Tongue (tissue), 2 donors: ENCODE results near the gene SIX4. TPM values are rescaled to one million over a fixed set of nuclear protein-coding genes. Genes with fewer than 3 reads are reported as not detected.

ENCODE experiments used
- DNase-seq: peaks from one replicate; pipeline ENCODE4 v3.0.0-alpha.2; 2015
- total RNA-seq: library from RNA; depleted of rRNA; stranded (reverse); fragments of >200 nt; gene quantifications from one replicate; pipeline ENCODE4 v1.2.3, GENCODE V29; 2014

The SIX4 gene
- total RNA-seq, 1 donor from 2014 or later, result 30.6 TPM

GRCh38 chr14:60722107-60722356, 2.1 kb downstream of the SIX4 start:
- DNase-seq, result peak; percentile 50

GRCh38 chr14:60721326-60722106, 2.6 kb downstream of the SIX4 start:
- peak; percentile 73 for DNase-seq

GRCh38 chr14:60720962-60721325, 3.2 kb downstream of the SIX4 start:
- DNase-seq, result no peak

- DNase-seq, result no peak
Observed at GRCh38 chr14:60720391-60720790, 3.8 kb downstream of the SIX4 start.

GRCh38 chr14:60713513-60713912, 10.6 kb downstream of the SIX4 start:
- DNase-seq, result no peak

GRCh38 chr14:60710494-60710893, 13.7 kb downstream of the SIX4 start:
- no peak for DNase-seq

- DNase-seq, result no peak
Observed at GRCh38 chr14:60707858-60708257, 16.3 kb downstream of the SIX4 start.

GRCh38 chr14:60705100-60705499, 19.1 kb downstream of the SIX4 start:
- DNase-seq, result no peak

GRCh38 chr14:60700598-60700997, 23.6 kb downstream of the SIX4 start:
- no peak for DNase-seq

- no peak for DNase-seq
Observed at GRCh38 chr14:60695327-60695726, 28.8 kb downstream of the SIX4 start.

GRCh38 chr14:60691383-60692113, 32.6 kb downstream of the SIX4 start:
- DNase-seq, result no peak

- no peak for DNase-seq
Observed at GRCh38 chr14:60686865-60687264, 37.3 kb downstream of the SIX4 start.

GRCh38 chr14:60684203-60684602, 39.9 kb downstream of the SIX4 start:
- DNase-seq, result no peak

GRCh38 chr14:60681271-60681670, 42.9 kb downstream of the SIX4 start:
- DNase-seq, result no peak

GRCh38 chr14:60680511-60680910, 43.6 kb downstream of the SIX4 start:
- DNase-seq, result no peak

- DNase-seq, result no peak
Observed at GRCh38 chr14:60679566-60680258, 44.4 kb downstream of the SIX4 start.

GRCh38 chr14:60677701-60678100, 46.5 kb downstream of the SIX4 start:
- DNase-seq, result no peak

GRCh38 chr14:60670989-60671388, 53.2 kb downstream of the SIX4 start:
- DNase-seq, result peak; percentile 29

- no peak for DNase-seq
Observed at GRCh38 chr14:60668431-60669112, 55.6 kb downstream of the SIX4 start.

- DNase-seq, result peak; percentile 87
Observed at GRCh38 chr14:60665177-60665550, 59.0 kb downstream of the SIX4 start.

- DNase-seq, result peak; percentile 62
Observed at GRCh38 chr14:60662982-60663381, 61.2 kb downstream of the SIX4 start.

GRCh38 chr14:60661721-60662120, 62.4 kb downstream of the SIX4 start:
- no peak for DNase-seq
